ENCODE data around the gene MLH3.

DNA sequence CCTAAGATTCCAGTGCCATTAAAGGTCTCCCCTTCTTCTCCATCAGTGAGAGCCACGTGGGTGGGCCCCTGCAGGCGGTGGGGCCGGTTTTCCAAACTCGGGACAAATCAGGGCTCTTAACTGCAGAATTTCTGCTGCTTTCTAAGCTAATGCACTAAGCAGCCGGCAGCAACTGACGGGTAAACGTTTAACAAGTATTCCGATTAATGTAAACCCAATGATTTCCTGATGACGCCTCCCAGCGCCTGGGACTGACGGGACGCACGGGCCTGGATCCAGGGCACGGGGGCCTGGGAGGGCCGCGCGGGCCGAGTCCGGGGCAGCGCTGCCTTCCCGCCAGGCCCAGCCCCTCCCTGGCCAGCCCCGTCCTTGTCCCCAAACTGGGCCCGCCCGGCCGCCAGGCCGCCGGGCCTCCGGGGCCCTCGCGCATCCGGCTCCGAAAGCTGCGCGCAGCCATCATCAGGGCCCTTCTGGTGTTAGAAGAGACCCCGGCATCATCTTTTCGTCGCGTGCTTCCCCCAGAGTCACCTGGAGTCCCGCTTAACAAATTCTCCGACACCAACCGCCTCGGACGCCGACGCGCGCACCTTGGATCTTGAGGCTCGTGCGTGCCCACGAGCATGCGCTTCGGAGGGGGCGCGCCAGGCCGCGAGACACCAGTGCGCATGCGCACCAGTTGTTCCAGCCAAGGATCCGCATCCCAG is at the start of gene MLH3:
- TF ChIP-seq, protein P1, sequence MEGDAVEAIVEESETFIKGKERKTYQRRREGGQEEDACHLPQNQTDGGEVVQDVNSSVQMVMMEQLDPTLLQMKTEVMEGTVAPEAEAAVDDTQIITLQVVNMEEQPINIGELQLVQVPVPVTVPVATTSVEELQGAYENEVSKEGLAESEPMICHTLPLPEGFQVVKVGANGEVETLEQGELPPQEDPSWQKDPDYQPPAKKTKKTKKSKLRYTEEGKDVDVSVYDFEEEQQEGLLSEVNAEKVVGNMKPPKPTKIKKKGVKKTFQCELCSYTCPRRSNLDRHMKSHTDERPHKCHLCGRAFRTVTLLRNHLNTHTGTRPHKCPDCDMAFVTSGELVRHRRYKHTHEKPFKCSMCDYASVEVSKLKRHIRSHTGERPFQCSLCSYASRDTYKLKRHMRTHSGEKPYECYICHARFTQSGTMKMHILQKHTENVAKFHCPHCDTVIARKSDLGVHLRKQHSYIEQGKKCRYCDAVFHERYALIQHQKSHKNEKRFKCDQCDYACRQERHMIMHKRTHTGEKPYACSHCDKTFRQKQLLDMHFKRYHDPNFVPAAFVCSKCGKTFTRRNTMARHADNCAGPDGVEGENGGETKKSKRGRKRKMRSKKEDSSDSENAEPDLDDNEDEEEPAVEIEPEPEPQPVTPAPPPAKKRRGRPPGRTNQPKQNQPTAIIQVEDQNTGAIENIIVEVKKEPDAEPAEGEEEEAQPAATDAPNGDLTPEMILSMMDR (conservative IDR thresholded peaks at IDR 0.05; ENCODE audit: low read depth in 2 of 2), result no peak
- TF ChIP-seq, protein P2, sequence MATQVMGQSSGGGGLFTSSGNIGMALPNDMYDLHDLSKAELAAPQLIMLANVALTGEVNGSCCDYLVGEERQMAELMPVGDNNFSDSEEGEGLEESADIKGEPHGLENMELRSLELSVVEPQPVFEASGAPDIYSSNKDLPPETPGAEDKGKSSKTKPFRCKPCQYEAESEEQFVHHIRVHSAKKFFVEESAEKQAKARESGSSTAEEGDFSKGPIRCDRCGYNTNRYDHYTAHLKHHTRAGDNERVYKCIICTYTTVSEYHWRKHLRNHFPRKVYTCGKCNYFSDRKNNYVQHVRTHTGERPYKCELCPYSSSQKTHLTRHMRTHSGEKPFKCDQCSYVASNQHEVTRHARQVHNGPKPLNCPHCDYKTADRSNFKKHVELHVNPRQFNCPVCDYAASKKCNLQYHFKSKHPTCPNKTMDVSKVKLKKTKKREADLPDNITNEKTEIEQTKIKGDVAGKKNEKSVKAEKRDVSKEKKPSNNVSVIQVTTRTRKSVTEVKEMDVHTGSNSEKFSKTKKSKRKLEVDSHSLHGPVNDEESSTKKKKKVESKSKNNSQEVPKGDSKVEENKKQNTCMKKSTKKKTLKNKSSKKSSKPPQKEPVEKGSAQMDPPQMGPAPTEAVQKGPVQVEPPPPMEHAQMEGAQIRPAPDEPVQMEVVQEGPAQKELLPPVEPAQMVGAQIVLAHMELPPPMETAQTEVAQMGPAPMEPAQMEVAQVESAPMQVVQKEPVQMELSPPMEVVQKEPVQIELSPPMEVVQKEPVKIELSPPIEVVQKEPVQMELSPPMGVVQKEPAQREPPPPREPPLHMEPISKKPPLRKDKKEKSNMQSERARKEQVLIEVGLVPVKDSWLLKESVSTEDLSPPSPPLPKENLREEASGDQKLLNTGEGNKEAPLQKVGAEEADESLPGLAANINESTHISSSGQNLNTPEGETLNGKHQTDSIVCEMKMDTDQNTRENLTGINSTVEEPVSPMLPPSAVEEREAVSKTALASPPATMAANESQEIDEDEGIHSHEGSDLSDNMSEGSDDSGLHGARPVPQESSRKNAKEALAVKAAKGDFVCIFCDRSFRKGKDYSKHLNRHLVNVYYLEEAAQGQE (IDR thresholded peaks at IDR 0.05; ENCODE audit: unreplicated experiment), result no peak
- no peak for TF ChIP-seq EZH2 (IDR thresholded peaks at IDR 0.05; ENCODE audit: low read depth, unreplicated experiment)
- peak; percentile 92 for TF ChIP-seq POLR2AphosphoS5 (IDR thresholded peaks at IDR 0.05; ENCODE audit: low read depth)
- TF ChIP-seq EZH2phosphoT487 (IDR thresholded peaks at IDR 0.05; ENCODE audit: unreplicated experiment), result no peak
- no peak for TF ChIP-seq STAT1 (IDR thresholded peaks at IDR 0.05; ENCODE audit: unreplicated experiment)
- TF ChIP-seq ZNF331 (CRISPR knock-in tag; IDR thresholded peaks at IDR 0.05; ENCODE audit: low read depth), result no peak
- TF ChIP-seq ZNF114 (CRISPR knock-in tag; IDR thresholded peaks at IDR 0.05), result no peak
- TF ChIP-seq CREB1 (CRISPR knock-in tag; IDR thresholded peaks at IDR 0.05; ENCODE audit: low read depth), result no peak
